Uterine smooth muscle cell (primary cell): ENCODE measurements around the gene ZNF493. TPM values are rescaled to one million over a fixed set of nuclear protein-coding genes. Genes with fewer than 3 reads are reported as not detected.

ENCODE experiments used
- total RNA-seq: library from RNA; depleted of rRNA; stranded (reverse); fragments of >200 nt; gene quantifications from 2 replicates; pipeline ENCODE4 v1.2.3, GENCODE V29; 2014

Gene ZNF493
- 9.1 and 17.6 TPM in 2 replicates for total RNA-seq

GRCh38 chr19:21396893-21397572 lies at the start of gene ZNF493:
Gene ZNF493, plus strand, starts transcription at chr19:21397133. Its CDS starts 105 bp downstream, at chr19:21397238.

GRCh38 chr19:21358768-21359451 lies 38.0 kb upstream of the ZNF493 start, which contains the start of gene ZNF738:
Gene ZNF738, plus strand, starts transcription at chr19:21359000. Its CDS starts 141 bp downstream, at chr19:21359141.

Other genes starting within 250 kb of the ZNF493 start
- 4.6 and 6.7 TPM in 2 replicates for gene ZNF708, start 67.7 kb upstream of the ZNF493 start, total RNA-seq
- gene ZNF738, start 38.1 kb upstream of the ZNF493 start, total RNA-seq: 5.6 and 6.1 TPM in 2 replicates
- gene ZNF429, start 108.5 kb downstream of the ZNF493 start, total RNA-seq: 2.2 and 4.5 TPM in 2 replicates